Measurements from ENCODE around the gene SYT8. TPM values are rescaled to one million over a fixed set of nuclear protein-coding genes. Genes with fewer than 3 reads are reported as not detected.
"Not testable (repeated sequence)": the region's sequence is repeated elsewhere in the genome, so short reads cannot be mapped to it uniquely, and the experiment has no call there.

Gene SYT8
- total and polyA plus RNA-seq, 12 donors, result not detected

DNA sequence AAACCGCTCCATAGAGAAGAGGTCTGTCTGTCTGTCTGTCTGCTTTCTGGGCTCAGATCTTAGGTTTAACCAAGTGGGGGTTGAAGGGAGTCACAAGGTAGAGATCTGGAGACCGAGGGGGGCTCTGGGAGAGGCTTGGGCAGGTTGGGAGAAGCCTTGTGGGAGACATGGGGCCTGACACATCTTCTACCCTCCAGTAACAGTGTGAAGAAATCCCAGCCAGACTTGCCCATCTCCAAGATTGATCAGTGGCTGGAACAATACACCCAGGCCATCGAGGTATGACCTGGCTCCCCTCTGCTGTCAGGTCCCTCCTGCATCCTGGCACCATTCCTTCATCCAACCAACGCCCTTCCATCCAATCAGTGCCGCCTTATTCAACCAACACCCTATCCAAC lies 49.5 kb downstream of the SYT8 start:
- 96% methylated on average over 5 of the region's 5 CpGs for WGBS, 2 donors
- no peak overlapping the region for H3K4me3 ChIP-seq
- H3K27me3 ChIP-seq, result peaks cover 0 to 4% (median 0%) of the 10 kb centered on the region in 7 donors
- no peak for ATAC-seq
- peaks cover 0 to 82% (median 0%) of the 10 kb centered on the region in 9 donors for H3K36me3 ChIP-seq
- DNase-seq, result no peak
- no peaks in the 10 kb centered on the region for H3K9me3 ChIP-seq
- peaks cover 27 to 56% (median 44%) of the 10 kb centered on the region in 9 donors for H3K4me1 ChIP-seq
- H3K27ac ChIP-seq, result no peak overlapping the region
- TF ChIP-seq, protein P1, sequence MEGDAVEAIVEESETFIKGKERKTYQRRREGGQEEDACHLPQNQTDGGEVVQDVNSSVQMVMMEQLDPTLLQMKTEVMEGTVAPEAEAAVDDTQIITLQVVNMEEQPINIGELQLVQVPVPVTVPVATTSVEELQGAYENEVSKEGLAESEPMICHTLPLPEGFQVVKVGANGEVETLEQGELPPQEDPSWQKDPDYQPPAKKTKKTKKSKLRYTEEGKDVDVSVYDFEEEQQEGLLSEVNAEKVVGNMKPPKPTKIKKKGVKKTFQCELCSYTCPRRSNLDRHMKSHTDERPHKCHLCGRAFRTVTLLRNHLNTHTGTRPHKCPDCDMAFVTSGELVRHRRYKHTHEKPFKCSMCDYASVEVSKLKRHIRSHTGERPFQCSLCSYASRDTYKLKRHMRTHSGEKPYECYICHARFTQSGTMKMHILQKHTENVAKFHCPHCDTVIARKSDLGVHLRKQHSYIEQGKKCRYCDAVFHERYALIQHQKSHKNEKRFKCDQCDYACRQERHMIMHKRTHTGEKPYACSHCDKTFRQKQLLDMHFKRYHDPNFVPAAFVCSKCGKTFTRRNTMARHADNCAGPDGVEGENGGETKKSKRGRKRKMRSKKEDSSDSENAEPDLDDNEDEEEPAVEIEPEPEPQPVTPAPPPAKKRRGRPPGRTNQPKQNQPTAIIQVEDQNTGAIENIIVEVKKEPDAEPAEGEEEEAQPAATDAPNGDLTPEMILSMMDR (IDR thresholded peaks at IDR 0.05), result no peak
- intact Hi-C loops (cut with DNase I), result loop anchor here in 8 of 10 donors (5.0 to 10.0 kb wide), 7 partner anchors 33 to 270 kb away; partner anchors contain the start of genes TNNT3 (in 5 of the 8) and TNNI2 (in 2 of the 8)

- not testable (repeated sequence) for H3K27ac ChIP-seq, DNase-seq, ATAC-seq, H3K4me3 ChIP-seq, H3K27me3 ChIP-seq, H3K9me3 ChIP-seq
- H3K36me3 ChIP-seq, result peaks cover 0 to 83% (median 0%) of the 10 kb centered on the region in 9 donors
- intact Hi-C loops (cut with DNase I), result loop anchor here in 2 of 10 donors (10.0 kb wide), 2 partner anchors 258 to 268 kb away; no protein-coding TSS in a partner anchor
- H3K4me1 ChIP-seq, result peaks cover 13 to 54% (median 22%) of the 10 kb centered on the region in 9 donors
- WGBS, 2 donors, result 88 to 93% methylated on average over 13 of the region's 13 CpGs
Measured at GRCh38 chr11:1886551-1886950, 51.8 kb downstream of the SYT8 start.

Small RNAs within 50 kb of the gene (microRNA-seq; reads per million reads assigned to microRNA genes)
- 0 reads per million in 2 donors for gene MIR4298
- gene MIR7847, result 0 reads per million in 2 donors

Other genes with a start within 250 kb of the SYT8 start
- not detected for gene KRTAP5-1, start 249.7 kb upstream of the SYT8 start, total RNA-seq
- gene KRTAP5-1, start 249.7 kb upstream of the SYT8 start, polyA plus RNA-seq, result not detected
- not detected for gene KRTAP5-2, start 236.7 kb upstream of the SYT8 start, total RNA-seq
- under 1 TPM in 1 of 2 donors, not detected in 1; 0.04 TPM for gene KRTAP5-2, start 236.7 kb upstream of the SYT8 start, polyA plus RNA-seq
- not detected for gene KRTAP5-3, start 226.5 kb upstream of the SYT8 start, total RNA-seq
- not detected for gene KRTAP5-3, start 226.5 kb upstream of the SYT8 start, polyA plus RNA-seq
- gene KRTAP5-4, start 212.9 kb upstream of the SYT8 start, total RNA-seq, result not detected
- gene KRTAP5-4, start 212.9 kb upstream of the SYT8 start, polyA plus RNA-seq, result not detected
- not detected for gene KRTAP5-5, start 205.2 kb upstream of the SYT8 start, total RNA-seq
- gene KRTAP5-5, start 205.2 kb upstream of the SYT8 start, polyA plus RNA-seq, result not detected
- gene KRTAP5-6, start 137.8 kb upstream of the SYT8 start, total RNA-seq, result not detected
- not detected for gene KRTAP5-6, start 137.8 kb upstream of the SYT8 start, polyA plus RNA-seq
- 1 to 10 TPM in 4 of 10 donors, under 1 TPM in 6; 0.18 to 2.4 (median 0.42) TPM for gene IFITM10, start 84.4 kb upstream of the SYT8 start, total RNA-seq
- gene IFITM10, start 84.4 kb upstream of the SYT8 start, polyA plus RNA-seq, result under 1 TPM; 0.07 to 0.80 TPM
- 1,000 to 10,000 TPM in 2 of 10 donors, 100 to 1,000 TPM in 8; 501 to 1,070 (median 786) TPM for gene CTSD, start 71.1 kb upstream of the SYT8 start, total RNA-seq
- 100 to 1,000 TPM; 431 to 976 TPM for gene CTSD, start 71.1 kb upstream of the SYT8 start, polyA plus RNA-seq
- gene TNNI2, start 4.0 kb downstream of the SYT8 start, total RNA-seq, result under 1 TPM in 3 of 10 donors, not detected in 7; 0.36 to 0.55 (median 0.46) TPM
- 1 to 10 TPM in 1 of 2 donors, under 1 TPM in 1; 0.71 to 1.2 TPM for gene TNNI2, start 4.0 kb downstream of the SYT8 start, polyA plus RNA-seq
- 10 to 100 TPM; 16.0 to 57.2 (median 20.8) TPM for gene LSP1, start 18.1 kb downstream of the SYT8 start, total RNA-seq
- 10 to 100 TPM; 21.3 to 21.5 TPM for gene LSP1, start 18.1 kb downstream of the SYT8 start, polyA plus RNA-seq
- gene PRR33, start 56.9 kb downstream of the SYT8 start, total RNA-seq, result 1 to 10 TPM; 2.3 to 4.9 (median 3.5) TPM
- gene PRR33, start 56.9 kb downstream of the SYT8 start, polyA plus RNA-seq, result 1 to 10 TPM in 1 of 2 donors, under 1 TPM in 1; 0.09 to 6.5 TPM
- 10 to 100 TPM; 12.5 to 49.9 (median 39.9) TPM for gene TNNT3, start 84.7 kb downstream of the SYT8 start, total RNA-seq
- gene TNNT3, start 84.7 kb downstream of the SYT8 start, polyA plus RNA-seq, result 10 to 100 TPM; 45.7 to 48.5 TPM
- gene MRPL23, start 112.3 kb downstream of the SYT8 start, total RNA-seq, result 10 to 100 TPM; 45.9 to 95.8 (median 74.2) TPM
- gene MRPL23, start 112.3 kb downstream of the SYT8 start, polyA plus RNA-seq, result 100 to 1,000 TPM; 225 to 356 TPM
- 1,000 to 10,000 TPM in 2 of 10 donors, 100 to 1,000 TPM in 8; 235 to 1,965 (median 391) TPM for gene H19, start 162.9 kb downstream of the SYT8 start, total RNA-seq
- 1,000 to 10,000 TPM in 1 of 2 donors, 100 to 1,000 TPM in 1; 653 to 1,642 TPM for gene H19, start 162.9 kb downstream of the SYT8 start, polyA plus RNA-seq

Data from heart right ventricle (tissue), 16 donors.